ENCODE measurements around the gene TAL1. TPM values are rescaled to one million over a fixed set of nuclear protein-coding genes. Genes with fewer than 3 reads are reported as not detected.

TAL1 gene
- polyA plus RNA-seq, 1 experiment, result not detected

- Histone ChIP-seq H3K27ac (ENCODE audit: low read depth, low read length) (no peak within 1 kb of the TSS), H3K27me3 (ENCODE audit: control insufficient read depth, insufficient read depth, low read length) (peaks cover 9% of the 10 kb centered on the region), H3K9me3 (ENCODE audit: control insufficient read depth, insufficient read depth, low read length) (no peaks in the 10 kb centered on the region), H3K4me3 (ENCODE audit: low read depth, low read length) (no peak within 1 kb of the TSS)
- TF ChIP-seq, protein P1, sequence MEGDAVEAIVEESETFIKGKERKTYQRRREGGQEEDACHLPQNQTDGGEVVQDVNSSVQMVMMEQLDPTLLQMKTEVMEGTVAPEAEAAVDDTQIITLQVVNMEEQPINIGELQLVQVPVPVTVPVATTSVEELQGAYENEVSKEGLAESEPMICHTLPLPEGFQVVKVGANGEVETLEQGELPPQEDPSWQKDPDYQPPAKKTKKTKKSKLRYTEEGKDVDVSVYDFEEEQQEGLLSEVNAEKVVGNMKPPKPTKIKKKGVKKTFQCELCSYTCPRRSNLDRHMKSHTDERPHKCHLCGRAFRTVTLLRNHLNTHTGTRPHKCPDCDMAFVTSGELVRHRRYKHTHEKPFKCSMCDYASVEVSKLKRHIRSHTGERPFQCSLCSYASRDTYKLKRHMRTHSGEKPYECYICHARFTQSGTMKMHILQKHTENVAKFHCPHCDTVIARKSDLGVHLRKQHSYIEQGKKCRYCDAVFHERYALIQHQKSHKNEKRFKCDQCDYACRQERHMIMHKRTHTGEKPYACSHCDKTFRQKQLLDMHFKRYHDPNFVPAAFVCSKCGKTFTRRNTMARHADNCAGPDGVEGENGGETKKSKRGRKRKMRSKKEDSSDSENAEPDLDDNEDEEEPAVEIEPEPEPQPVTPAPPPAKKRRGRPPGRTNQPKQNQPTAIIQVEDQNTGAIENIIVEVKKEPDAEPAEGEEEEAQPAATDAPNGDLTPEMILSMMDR (IDR thresholded peaks at IDR 0.05; ENCODE audit: low read depth, low read length), result no peak
- ChIA-PET POLR2A (interaction anchor here (1.3 kb wide), 1 partner anchor 11 kb away, joined by 5 read pairs; no protein-coding TSS in a partner anchor), CTCF (interaction anchor here (0.6 to 4.2 kb wide), 8 partner anchors 11 to 536 kb away, joined by 4 to 52 read pairs (median 6); partner anchors contain the start of gene FOXD2)
- peak; percentile 16 for DNase-seq (ENCODE audit: low read depth, low spot score)
Measured at GRCh38 chr1:47189844-47190508, 42.0 kb downstream of the TAL1 start, which contains the start of gene PDZK1IP1. TSS of gene PDZK1IP1 (minus strand) at chr1:47190036. CDS start at chr1:47189932, 104 bp downstream.

GRCh38 chr1:47188791-47189785 is 42.9 kb downstream of the TAL1 start:
- POLR2A ChIA-PET, result interaction anchor here (1.3 kb wide), 1 partner anchor 10 kb away, joined by 5 read pairs; no protein-coding TSS in a partner anchor

DNA sequence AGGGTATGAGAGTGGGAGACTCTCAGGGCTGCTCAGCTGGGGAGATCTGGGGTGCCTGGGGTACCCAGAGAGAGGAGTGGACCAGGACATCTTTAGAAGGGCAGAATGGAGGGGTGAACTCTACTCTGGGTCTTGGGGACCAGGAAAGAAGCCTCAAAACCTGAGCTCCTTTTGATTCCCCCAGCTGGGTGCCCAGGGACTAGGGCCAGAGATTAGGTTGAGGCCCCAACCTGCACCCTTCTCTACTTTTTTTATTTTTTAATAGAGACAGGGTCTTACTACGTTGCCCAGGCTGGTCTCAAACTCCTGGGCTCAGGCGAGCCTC is 44.1 kb downstream of the TAL1 start:
- no peaks in the 10 kb centered on the region for H3K9me3 ChIP-seq (ENCODE audit: control insufficient read depth, insufficient read depth, low read length)
- ChIA-PET POLR2A (no interaction called here), CTCF (interaction anchor here (0.6 to 4.2 kb wide), 4 partner anchors 9 to 249 kb away, joined by 3 to 52 read pairs (median 5); no protein-coding TSS in a partner anchor)
- peaks cover 5% of the 10 kb centered on the region for H3K27me3 ChIP-seq (ENCODE audit: control insufficient read depth, insufficient read depth, low read length)
- no peak overlapping the region for H3K4me3 ChIP-seq (ENCODE audit: low read depth, low read length)
- DNase-seq (ENCODE audit: low read depth, low spot score), result no peak
- TF ChIP-seq, protein P1 (IDR thresholded peaks at IDR 0.05; ENCODE audit: low read depth, low read length), result no peak
- no peak overlapping the region for H3K27ac ChIP-seq (ENCODE audit: low read depth, low read length)

More at GRCh38 chr1:47188791-47189785, 42.9 kb downstream of the TAL1 start:
- CTCF ChIA-PET, result interaction anchor here (0.5 to 4.2 kb wide), 8 partner anchors 10 to 537 kb away, joined by 3 to 52 read pairs (median 6); no protein-coding TSS in a partner anchor
- no peak for DNase-seq (ENCODE audit: low read depth, low spot score)
- Histone ChIP-seq H3K27ac (ENCODE audit: low read depth, low read length) (no peak overlapping the region), H3K9me3 (ENCODE audit: control insufficient read depth, insufficient read depth, low read length) (no peaks in the 10 kb centered on the region), H3K27me3 (ENCODE audit: control insufficient read depth, insufficient read depth, low read length) (peaks cover 9% of the 10 kb centered on the region), H3K4me3 (ENCODE audit: low read depth, low read length) (no peak overlapping the region)
- TF ChIP-seq, protein P1 (IDR thresholded peaks at IDR 0.05; ENCODE audit: low read depth, low read length), result no peak

- no peak overlapping the region for H3K27ac ChIP-seq (ENCODE audit: low read depth, low read length)
- CTCF ChIA-PET, result interaction anchor here (0.6 to 4.2 kb wide), 4 partner anchors 8 to 250 kb away, joined by 3 to 52 read pairs (median 5); no protein-coding TSS in a partner anchor
- TF ChIP-seq, protein P1 (IDR thresholded peaks at IDR 0.05; ENCODE audit: low read depth, low read length), result no peak
- H3K9me3 ChIP-seq (ENCODE audit: control insufficient read depth, insufficient read depth, low read length), result no peaks in the 10 kb centered on the region
- DNase-seq (ENCODE audit: low read depth, low spot score), result no peak
- POLR2A ChIA-PET, result no interaction called here
- H3K4me3 ChIP-seq (ENCODE audit: low read depth, low read length), result no peak overlapping the region
- H3K27me3 ChIP-seq (ENCODE audit: control insufficient read depth, insufficient read depth, low read length), result peaks cover 7% of the 10 kb centered on the region
Measured at GRCh38 chr1:47187231-47187925, 44.6 kb downstream of the TAL1 start.
